Measurements from ENCODE around the gene TMEM270. TPM values are rescaled to one million over a fixed set of nuclear protein-coding genes. Genes with fewer than 3 reads are reported as not detected.

TMEM270 gene
- total RNA-seq, 1 experiment from 2014 or later, result 0.72 TPM

GRCh38 chr7:73876361-73876760 is 15.4 kb downstream of the TMEM270 start:
- no peak overlapping the region for H3K4me3 ChIP-seq (ENCODE audit: low read depth in 2 of 2, low read length in 2 of 2)
- no TSS peak for BruUV-seq (replicated peaks)
- intact Hi-C loops (cut with micrococcal nuclease; ENCODE audit: unreplicated experiment), result no loop called here
- POLR2A ChIA-PET, result interaction anchor here (0.6 to 0.7 kb wide), 2 partner anchors 39 to 423 kb away, joined by 3 to 5 read pairs; no protein-coding TSS in a partner anchor
- in situ Hi-C loops (cut with HindIII; ENCODE audit: low pct_unique_long_range_greater_than_20kb, low sequenced_read_pairs), result no loop called here
- peaks cover 4% of the 10 kb centered on the region; the same call in 1 of the 2 replicates for H3K4me1 ChIP-seq (ENCODE audit: control insufficient read depth, insufficient read depth, low read length)
- H3K27ac ChIP-seq (ENCODE audit: low read length), result no peak overlapping the region
- ATAC-seq (no peak), DNase-seq (ENCODE audit: low read depth, low spot score) (no peak)
- TF ChIP-seq SIN3A (IDR thresholded peaks at IDR 0.05; ENCODE audit: borderline replicate concordance, insufficient read depth, low read depth, low read length) (no peak), POLR2AphosphoS5 (IDR thresholded peaks at IDR 0.05; ENCODE audit: low read depth, low read length) (no peak), TCF7L2 (IDR thresholded peaks at IDR 0.05; ENCODE audit: low read depth, low read length) (no peak)
- TF ChIP-seq, protein P1, sequence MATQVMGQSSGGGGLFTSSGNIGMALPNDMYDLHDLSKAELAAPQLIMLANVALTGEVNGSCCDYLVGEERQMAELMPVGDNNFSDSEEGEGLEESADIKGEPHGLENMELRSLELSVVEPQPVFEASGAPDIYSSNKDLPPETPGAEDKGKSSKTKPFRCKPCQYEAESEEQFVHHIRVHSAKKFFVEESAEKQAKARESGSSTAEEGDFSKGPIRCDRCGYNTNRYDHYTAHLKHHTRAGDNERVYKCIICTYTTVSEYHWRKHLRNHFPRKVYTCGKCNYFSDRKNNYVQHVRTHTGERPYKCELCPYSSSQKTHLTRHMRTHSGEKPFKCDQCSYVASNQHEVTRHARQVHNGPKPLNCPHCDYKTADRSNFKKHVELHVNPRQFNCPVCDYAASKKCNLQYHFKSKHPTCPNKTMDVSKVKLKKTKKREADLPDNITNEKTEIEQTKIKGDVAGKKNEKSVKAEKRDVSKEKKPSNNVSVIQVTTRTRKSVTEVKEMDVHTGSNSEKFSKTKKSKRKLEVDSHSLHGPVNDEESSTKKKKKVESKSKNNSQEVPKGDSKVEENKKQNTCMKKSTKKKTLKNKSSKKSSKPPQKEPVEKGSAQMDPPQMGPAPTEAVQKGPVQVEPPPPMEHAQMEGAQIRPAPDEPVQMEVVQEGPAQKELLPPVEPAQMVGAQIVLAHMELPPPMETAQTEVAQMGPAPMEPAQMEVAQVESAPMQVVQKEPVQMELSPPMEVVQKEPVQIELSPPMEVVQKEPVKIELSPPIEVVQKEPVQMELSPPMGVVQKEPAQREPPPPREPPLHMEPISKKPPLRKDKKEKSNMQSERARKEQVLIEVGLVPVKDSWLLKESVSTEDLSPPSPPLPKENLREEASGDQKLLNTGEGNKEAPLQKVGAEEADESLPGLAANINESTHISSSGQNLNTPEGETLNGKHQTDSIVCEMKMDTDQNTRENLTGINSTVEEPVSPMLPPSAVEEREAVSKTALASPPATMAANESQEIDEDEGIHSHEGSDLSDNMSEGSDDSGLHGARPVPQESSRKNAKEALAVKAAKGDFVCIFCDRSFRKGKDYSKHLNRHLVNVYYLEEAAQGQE (IDR thresholded peaks at IDR 0.05; ENCODE audit: insufficient read depth in 1 of 2, low read depth in 2 of 2, low read length in 1 of 2), result no peak
- TF ChIP-seq, protein P2, sequence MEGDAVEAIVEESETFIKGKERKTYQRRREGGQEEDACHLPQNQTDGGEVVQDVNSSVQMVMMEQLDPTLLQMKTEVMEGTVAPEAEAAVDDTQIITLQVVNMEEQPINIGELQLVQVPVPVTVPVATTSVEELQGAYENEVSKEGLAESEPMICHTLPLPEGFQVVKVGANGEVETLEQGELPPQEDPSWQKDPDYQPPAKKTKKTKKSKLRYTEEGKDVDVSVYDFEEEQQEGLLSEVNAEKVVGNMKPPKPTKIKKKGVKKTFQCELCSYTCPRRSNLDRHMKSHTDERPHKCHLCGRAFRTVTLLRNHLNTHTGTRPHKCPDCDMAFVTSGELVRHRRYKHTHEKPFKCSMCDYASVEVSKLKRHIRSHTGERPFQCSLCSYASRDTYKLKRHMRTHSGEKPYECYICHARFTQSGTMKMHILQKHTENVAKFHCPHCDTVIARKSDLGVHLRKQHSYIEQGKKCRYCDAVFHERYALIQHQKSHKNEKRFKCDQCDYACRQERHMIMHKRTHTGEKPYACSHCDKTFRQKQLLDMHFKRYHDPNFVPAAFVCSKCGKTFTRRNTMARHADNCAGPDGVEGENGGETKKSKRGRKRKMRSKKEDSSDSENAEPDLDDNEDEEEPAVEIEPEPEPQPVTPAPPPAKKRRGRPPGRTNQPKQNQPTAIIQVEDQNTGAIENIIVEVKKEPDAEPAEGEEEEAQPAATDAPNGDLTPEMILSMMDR (IDR thresholded peaks at IDR 0.05), result no peak
- H3K9me3 ChIP-seq (ENCODE audit: control insufficient read depth, insufficient read depth, low read depth, low read length), result no peaks in the 10 kb centered on the region
- H3K36me3 ChIP-seq (ENCODE audit: control insufficient read depth, insufficient read depth, low read length), result no peaks in the 10 kb centered on the region
- CTCF ChIA-PET, result no interaction called here
- no peaks in the 10 kb centered on the region for H3K27me3 ChIP-seq (ENCODE audit: control insufficient read depth, insufficient read depth, low read length)

- TF ChIP-seq, protein P2 (IDR thresholded peaks at IDR 0.05), result no peak
- TF ChIP-seq SIN3A (IDR thresholded peaks at IDR 0.05; ENCODE audit: borderline replicate concordance, insufficient read depth, low read depth, low read length) (no peak), POLR2AphosphoS5 (IDR thresholded peaks at IDR 0.05; ENCODE audit: low read depth, low read length) (no peak), TCF7L2 (IDR thresholded peaks at IDR 0.05; ENCODE audit: low read depth, low read length) (no peak)
- TF ChIP-seq, protein P1 (IDR thresholded peaks at IDR 0.05; ENCODE audit: insufficient read depth in 1 of 2, low read depth in 2 of 2, low read length in 1 of 2), result no peak
- no peak overlapping the region for H3K4me3 ChIP-seq (ENCODE audit: low read depth in 2 of 2, low read length in 2 of 2)
- in situ Hi-C loops (cut with HindIII; ENCODE audit: low pct_unique_long_range_greater_than_20kb, low sequenced_read_pairs), result no loop called here
- H3K4me1 ChIP-seq (ENCODE audit: control insufficient read depth, insufficient read depth, low read length), result 0 out of 2 replicates have a peak, but pooled peaks cover 4% of the 10 kb centered on the region
- CTCF ChIA-PET, result no interaction called here
- intact Hi-C loops (cut with micrococcal nuclease; ENCODE audit: unreplicated experiment), result no loop called here
- no peak for DNase-seq (ENCODE audit: low read depth, low spot score)
- no peak overlapping the region for H3K27ac ChIP-seq (ENCODE audit: low read length)
- no peak for ATAC-seq
- H3K36me3 ChIP-seq (ENCODE audit: control insufficient read depth, insufficient read depth, low read length), result no peaks in the 10 kb centered on the region
- no peaks in the 10 kb centered on the region for H3K9me3 ChIP-seq (ENCODE audit: control insufficient read depth, insufficient read depth, low read depth, low read length)
- no TSS peak for BruUV-seq (replicated peaks)
- POLR2A ChIA-PET, result no interaction called here
- H3K27me3 ChIP-seq (ENCODE audit: control insufficient read depth, insufficient read depth, low read length), result no peaks in the 10 kb centered on the region
Measured at GRCh38 chr7:73876973-73877372, 16.0 kb downstream of the TMEM270 start.

Data from Panc1 (cell line).